HEK293T (cell line): ENCODE measurements around the gene PNMA8B.

ENCODE experiments used
- CTCF ChIA-PET: fragments of 350-600 bp; formaldehyde crosslinking; extraction: SDS; loops from one replicate; lab custom pipeline; 2021; ENCODE audit warnings: antibody characterized with exemption, inconsistent platforms; lab: Yijun Ruan, JAX
- POLR2A ChIA-PET: fragments of 350-600 bp; formaldehyde crosslinking; extraction: SDS; loops from one replicate; lab custom pipeline; 2020; ENCODE audit warnings: antibody characterized with exemption, inconsistent platforms; lab: Yijun Ruan, JAX
- DNase-seq: peaks from one replicate; pipeline ENCODE4 v3.0.0; 2012; ENCODE audit warnings: mixed read lengths; ENCODE audit errors: extremely low spot score
- ARNT ChIP-seq: fragments of 450-650 bp; IDR thresholded peaks from 2 replicates; pipeline ENCODE4 v1.6.1; 2017; ENCODE audit warnings: mild to moderate bottlenecking
- BHLHE40 ChIP-seq: fragments of 450-650 bp; IDR thresholded peaks from 2 replicates; pipeline ENCODE4 v1.6.1; 2016; ENCODE audit warnings: mild to moderate bottlenecking, moderate library complexity, borderline replicate concordance
- CTBP1 ChIP-seq: fragments of 450-650 bp; IDR thresholded peaks from 2 replicates; pipeline ENCODE4 v1.6.1; 2016; ENCODE audit warnings: borderline replicate concordance
- ELF4 ChIP-seq: fragments of 450-650 bp; IDR thresholded peaks from 2 replicates; pipeline ENCODE4 v1.6.1; 2017; ENCODE audit warnings: antibody characterized with exemption
- FOXA1 ChIP-seq: fragments of 450-650 bp; IDR thresholded peaks from 2 replicates; pipeline ENCODE4 v1.6.1; 2016; ENCODE audit warnings: mild to moderate bottlenecking
- FOXK2 ChIP-seq: fragments of 450-650 bp; IDR thresholded peaks from 2 replicates; pipeline ENCODE4 v1.6.1; 2016; ENCODE audit warnings: mild to moderate bottlenecking
- FOXM1 ChIP-seq: fragments of 450-650 bp; IDR thresholded peaks from 2 replicates; pipeline ENCODE4 v1.6.1; 2017; ENCODE audit warnings: mild to moderate bottlenecking, borderline replicate concordance
- HDGF ChIP-seq: fragments of 450-650 bp; IDR thresholded peaks from 2 replicates; pipeline ENCODE4 v1.6.1; 2017; ENCODE audit warnings: antibody characterized with exemption, borderline replicate concordance
- L3MBTL2 ChIP-seq: fragments of 450-650 bp; conservative IDR thresholded peaks from 2 replicates; pipeline ENCODE4 v1.6.1; 2016; ENCODE audit warnings: mild to moderate bottlenecking
- LEF1 ChIP-seq: fragments of 450-650 bp; IDR thresholded peaks from 2 replicates; pipeline ENCODE4 v1.6.1; 2017; ENCODE audit warnings: mild to moderate bottlenecking, borderline replicate concordance
- NFRKB ChIP-seq: fragments of 450-650 bp; IDR thresholded peaks from 2 replicates; pipeline ENCODE4 v1.6.1; 2016; ENCODE audit warnings: mild to moderate bottlenecking, moderate library complexity
- SP1 ChIP-seq: fragments of 450-650 bp; IDR thresholded peaks from 2 replicates; pipeline ENCODE4 v1.6.1; 2017
- SUZ12 ChIP-seq: fragments of 450-650 bp; IDR thresholded peaks from 2 replicates; pipeline ENCODE4 v1.6.1; 2016; ENCODE audit warnings: mild to moderate bottlenecking
- TARDBP ChIP-seq: fragments of 450-650 bp; IDR thresholded peaks from 2 replicates; pipeline ENCODE4 v1.6.1; 2016
- ZNF384 ChIP-seq: fragments of 450-650 bp; IDR thresholded peaks from 2 replicates; pipeline ENCODE4 v1.6.1; 2016
- TF ChIP-seq, protein P1 (sequence below): fragments of 450-650 bp; IDR thresholded peaks from 2 replicates; pipeline ENCODE4 v1.6.1; 2016

Gene PNMA8B

DNA sequence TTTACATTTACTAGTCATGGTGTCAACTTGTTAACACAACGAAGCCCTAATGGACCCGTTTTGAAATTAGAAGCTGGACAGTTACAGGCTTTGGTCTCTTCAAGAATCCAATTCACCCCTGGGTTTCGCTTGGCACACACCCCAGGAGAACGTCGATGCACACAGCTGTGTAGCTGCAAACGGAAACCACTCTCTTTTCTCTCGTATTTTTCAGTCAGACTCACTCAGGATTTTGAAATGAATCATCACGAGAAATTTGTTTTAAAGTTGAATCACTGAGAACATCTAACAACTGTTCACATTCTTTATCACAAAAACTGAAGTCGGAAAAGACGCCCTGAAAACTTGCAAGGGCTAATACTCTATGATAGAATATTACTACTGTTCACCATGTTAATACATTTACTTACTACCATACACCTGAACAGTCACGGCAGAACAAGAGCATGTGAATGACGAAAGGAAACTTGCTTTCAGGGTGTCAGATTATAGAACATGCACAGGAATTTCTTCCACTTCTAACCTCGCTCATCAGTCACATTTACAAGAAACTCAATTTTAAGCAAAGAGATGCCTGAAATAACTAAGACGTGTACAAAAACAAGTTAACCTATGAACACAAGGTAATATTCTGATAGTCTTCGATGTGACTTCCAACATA is 29.0 kb downstream of the PNMA8B start:
- POLR2A ChIA-PET = no interaction called here
- no peak for DNase-seq
- CTCF ChIA-PET = no interaction called here
- no peak for TF ChIP-seq FOXA1
- no peak for TF ChIP-seq ZNF384
- TF ChIP-seq ARNT = no peak
- no peak for TF ChIP-seq L3MBTL2
- no peak for TF ChIP-seq SP1

DNA sequence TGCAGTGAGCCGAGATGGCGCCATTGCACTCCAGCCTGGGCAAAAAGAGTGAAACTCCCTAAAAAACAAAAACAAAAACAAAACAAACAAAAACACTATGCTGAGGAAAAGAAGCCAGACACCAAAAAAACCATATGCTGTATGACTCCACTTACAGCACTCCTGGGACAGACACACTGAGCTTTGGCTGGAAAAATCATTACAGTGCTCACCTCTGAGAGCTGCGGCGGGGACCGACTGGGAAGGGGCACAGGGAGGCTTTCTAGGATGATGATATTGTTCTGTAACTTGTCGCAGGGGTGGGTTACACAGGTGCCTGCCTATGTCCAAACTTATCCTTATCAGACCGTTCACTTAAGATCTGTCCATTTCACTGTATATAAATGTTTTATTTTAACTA is 32.2 kb downstream of the PNMA8B start:
- CTCF ChIA-PET = no interaction called here
- POLR2A ChIA-PET = no interaction called here
- no peak for TF ChIP-seq ZNF384
- no peak for TF ChIP-seq TARDBP
- TF ChIP-seq FOXA1 = no peak
- no peak for TF ChIP-seq CTBP1
- TF ChIP-seq SP1 = no peak
- TF ChIP-seq BHLHE40 = no peak
- DNase-seq = no peak

DNA sequence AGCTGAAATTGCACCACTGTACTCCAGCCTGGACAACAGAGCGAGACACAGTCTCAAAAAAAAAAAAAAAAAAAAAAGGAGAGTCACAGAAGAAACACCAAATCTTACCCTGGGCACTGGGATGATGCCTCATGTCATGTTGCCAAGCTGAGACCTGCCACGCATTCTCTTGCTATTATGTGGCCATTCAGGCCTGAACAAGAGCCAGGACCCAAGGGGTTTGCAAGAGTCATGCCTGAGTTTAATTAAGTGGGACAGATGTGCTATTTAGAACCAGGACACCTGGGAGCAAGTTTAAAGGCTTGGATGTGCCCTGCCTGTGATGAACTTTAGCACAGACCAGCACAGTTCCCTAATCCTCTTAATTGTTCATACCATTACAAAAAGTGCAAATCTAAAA is 34.1 kb downstream of the PNMA8B start:
- DNase-seq = no peak
- CTCF ChIA-PET = no interaction called here
- TF ChIP-seq FOXA1 = no peak
- TF ChIP-seq ZNF384 = no peak
- no peak for TF ChIP-seq ELF4
- no peak for TF ChIP-seq FOXM1
- no peak for TF ChIP-seq CTBP1
- TF ChIP-seq L3MBTL2 = no peak
- TF ChIP-seq NFRKB = no peak
- TF ChIP-seq BHLHE40 = no peak
- TF ChIP-seq TARDBP = no peak
- no peak for TF ChIP-seq HDGF
- POLR2A ChIA-PET = no interaction called here

DNA sequence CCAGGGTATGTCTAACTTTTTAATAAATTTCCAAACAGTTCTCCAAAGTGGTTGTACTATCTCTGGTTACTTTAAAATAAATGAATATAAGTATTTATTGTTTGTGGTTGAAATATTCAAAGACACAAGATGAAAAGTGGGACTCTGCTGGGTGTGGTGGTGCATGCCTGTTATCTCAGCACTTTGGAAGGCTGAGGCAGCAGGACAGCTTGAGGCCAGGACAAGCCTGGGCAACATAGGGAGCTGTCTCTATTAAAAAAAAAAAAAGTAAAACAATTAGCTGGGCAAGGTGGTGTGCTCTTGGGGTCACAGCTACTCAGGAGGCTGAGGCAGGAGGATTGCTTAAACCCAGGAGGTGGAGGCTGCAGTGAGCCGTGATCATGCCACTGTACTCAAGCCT is 34.7 kb downstream of the PNMA8B start:
- TF ChIP-seq ARNT (no peak), BHLHE40 (no peak), ELF4 (no peak), FOXM1 (no peak), FOXA1 (no peak), HDGF (no peak), L3MBTL2 (no peak)
- TF ChIP-seq, protein P1, sequence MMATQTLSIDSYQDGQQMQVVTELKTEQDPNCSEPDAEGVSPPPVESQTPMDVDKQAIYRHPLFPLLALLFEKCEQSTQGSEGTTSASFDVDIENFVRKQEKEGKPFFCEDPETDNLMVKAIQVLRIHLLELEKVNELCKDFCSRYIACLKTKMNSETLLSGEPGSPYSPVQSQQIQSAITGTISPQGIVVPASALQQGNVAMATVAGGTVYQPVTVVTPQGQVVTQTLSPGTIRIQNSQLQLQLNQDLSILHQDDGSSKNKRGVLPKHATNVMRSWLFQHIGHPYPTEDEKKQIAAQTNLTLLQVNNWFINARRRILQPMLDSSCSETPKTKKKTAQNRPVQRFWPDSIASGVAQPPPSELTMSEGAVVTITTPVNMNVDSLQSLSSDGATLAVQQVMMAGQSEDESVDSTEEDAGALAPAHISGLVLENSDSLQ = no peak
- CTCF ChIA-PET = no interaction called here
- DNase-seq = no peak
- POLR2A ChIA-PET = no interaction called here

DNA sequence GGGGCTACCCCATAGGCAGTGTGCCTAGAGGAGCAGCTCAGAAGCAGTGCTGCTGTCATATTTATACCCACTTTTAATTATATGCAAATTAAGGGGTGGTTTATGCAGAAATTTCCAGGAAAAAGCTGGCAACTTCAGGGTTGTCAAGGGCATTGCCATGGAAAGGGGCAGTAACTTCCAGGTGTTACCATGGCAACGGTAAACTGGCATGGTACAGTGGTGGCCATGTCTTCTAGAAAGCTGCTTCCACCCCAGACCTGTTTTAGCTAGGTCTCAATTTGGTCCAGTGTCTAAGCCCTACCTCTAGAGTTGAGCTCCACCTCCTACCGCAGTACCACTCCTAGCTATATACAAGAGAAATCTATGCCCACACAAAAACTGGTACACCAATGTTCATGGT is 35.6 kb downstream of the PNMA8B start:
- no peak for DNase-seq
- TF ChIP-seq LEF1 = no peak
- no peak for TF ChIP-seq SUZ12
- TF ChIP-seq ZNF384 = no peak
- no peak for TF ChIP-seq ARNT
- TF ChIP-seq, protein P1 = no peak
- no peak for TF ChIP-seq TARDBP
- TF ChIP-seq FOXA1 = no peak
- TF ChIP-seq CTBP1 = no peak
- TF ChIP-seq FOXK2 = no peak
- ChIA-PET POLR2A (interaction anchor here (1.0 kb wide), 1 partner anchor 47 kb away, joined by 3 read pairs; the partner anchor contains the start of gene CCDC8), CTCF (no interaction called here)

DNA sequence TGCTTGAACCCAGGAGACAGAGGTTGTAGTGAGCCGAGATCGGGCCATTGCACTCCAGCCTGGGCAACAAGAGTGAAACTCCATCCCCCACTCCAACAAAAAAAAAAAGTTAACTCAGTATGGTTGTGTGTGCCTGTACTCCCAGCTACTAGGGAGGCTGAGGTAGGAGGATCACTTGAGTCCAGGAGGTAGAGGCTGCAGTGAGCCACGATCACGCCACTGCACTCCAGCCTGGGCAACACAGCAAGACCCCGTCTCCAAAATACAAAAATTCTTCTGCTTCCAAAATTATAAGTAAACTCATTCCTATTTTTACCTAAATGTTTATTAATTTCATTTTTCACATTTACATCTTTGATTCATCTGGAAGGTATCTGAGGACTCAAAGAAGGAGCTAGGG is 38.7 kb downstream of the PNMA8B start:
- CTCF ChIA-PET = no interaction called here
- POLR2A ChIA-PET = no interaction called here
- TF ChIP-seq BHLHE40 (no peak), SUZ12 (no peak), TARDBP (no peak), FOXM1 (no peak), ELF4 (no peak), HDGF (no peak)
- TF ChIP-seq, protein P1 = no peak
- no peak for DNase-seq

DNA sequence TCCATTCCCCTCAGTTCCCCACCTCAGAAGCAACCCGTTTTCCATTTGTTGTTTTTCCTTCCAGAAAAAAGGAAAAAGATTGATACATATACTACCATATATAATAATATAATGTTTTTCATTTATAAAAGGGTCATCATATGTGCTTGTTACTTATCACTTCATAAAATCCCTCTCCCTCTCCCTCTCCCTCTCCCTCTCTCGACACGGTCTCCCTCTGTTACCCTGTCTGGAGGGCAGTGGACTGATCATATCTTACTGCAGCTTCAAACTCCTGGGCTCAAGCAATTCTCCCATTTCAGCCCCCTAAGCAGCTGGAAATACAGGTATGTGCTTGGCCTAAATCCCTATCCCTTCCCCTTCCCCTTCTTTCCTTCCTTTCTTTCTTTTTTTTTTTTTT is 41.4 kb downstream of the PNMA8B start:
- POLR2A ChIA-PET = interaction anchor here (0.9 kb wide), 1 partner anchor 41 kb away, joined by 3 read pairs; the partner anchor contains the start of gene CCDC8
- no peak for DNase-seq
- CTCF ChIA-PET = interaction anchor here (0.6 kb wide), 1 partner anchor 10 kb away, joined by 3 read pairs; no protein-coding TSS in a partner anchor

More for the DNA sequence above, 41.4 kb downstream of the PNMA8B start:
- TF ChIP-seq HDGF (no peak), TARDBP (no peak), FOXK2 (no peak), ZNF384 (no peak), FOXM1 (no peak), L3MBTL2 (no peak), ELF4 (no peak), BHLHE40 (no peak), SP1 (no peak), SUZ12 (no peak), CTBP1 (no peak), NFRKB (no peak), ARNT (no peak)
- TF ChIP-seq, protein P1 = no peak
